Psoas muscle (tissue), 8 donors: ENCODE results near the gene TIFAB. TPM values are rescaled to one million over a fixed set of nuclear protein-coding genes. Genes with fewer than 3 reads are reported as not detected.

Source experiments
- ATAC-seq, 4 donors: fragments of 200-7000 bp; cut with Tn5 transposase; one replicate each; pipeline ENCODE4 v1.9.1; 2020; ENCODE audit warnings: moderate library complexity in 3 of 4, mild to moderate bottlenecking in 2 of 4
- DNase-seq, 2 donors: peaks; one replicate each; pipeline ENCODE4 v3.0.0-alpha.2; 2020
- H3K27ac ChIP-seq: fragments of 200-600 bp; one replicate; pipeline ENCODE4 v1.8.0; 2022
- H3K27me3 ChIP-seq, 3 donors: fragments of 200-600 bp in 1 of 3; one replicate each; pipeline versions ENCODE4 v1.6.1 to v1.8.0; 2013 to 2022; ENCODE audit warnings: low read length in 2 of 3, mild to moderate bottlenecking in 2 of 3, moderate library complexity in 1 of 3; ENCODE audit not compliant: insufficient read depth in 3 of 3
- H3K36me3 ChIP-seq, 2 donors: fragments of 200-600 bp in 1 of 2; one replicate each; pipeline versions ENCODE4 v1.6.1 to v1.8.0; 2013 to 2022; ENCODE audit warnings: low read depth in 1 of 2, mild to moderate bottlenecking in 1 of 2, moderate library complexity in 1 of 2; ENCODE audit not compliant: insufficient read depth in 1 of 2
- H3K4me1 ChIP-seq: fragments of 200-600 bp; one replicate; pipeline ENCODE4 v1.8.0; 2022
- H3K4me3 ChIP-seq: fragments of 200-600 bp; one replicate; pipeline ENCODE4 v1.8.0; 2022; ENCODE audit warnings: mild to moderate bottlenecking
- H3K9me3 ChIP-seq: fragments of 200-600 bp; one replicate; pipeline ENCODE4 v1.8.0; 2022
- CTCF ChIP-seq: fragments of 200-600 bp; IDR thresholded peaks from one replicate; pipeline ENCODE4 v1.8.0; 2022; ENCODE audit warnings: antibody characterized with exemption
- WGBS, 3 donors: extraction: QIAGEN DNeasy Blood & Tissue Kit; methylation state at CpG; one replicate each; pipeline versions ENCODE4 v1.1.6 to v1.1.7; 2013; 5-methylcytosine and 5-hydroxymethylcytosine counted together
- intact Hi-C, 2 donors: fragments of 100-400 bp; cut with DNase I; formaldehyde crosslinking; loops; one replicate each; pipeline versions ENCODE4 v1.11.0 to v1.14.2; 2022
- polyA plus RNA-seq, 3 donors: library from polyadenylated mRNA; stranded (reverse); fragments of 200-250 nt; gene quantifications; one replicate each; pipeline ENCODE4 v1.2.3, GENCODE V29; 2013
- total RNA-seq, 4 donors: library from RNA; stranded (reverse); fragmentation: NEBNext Ultra II Directional in 2 of 4; extraction: Animal tissue kit (Norgen Biotek cat#: 25700) in 2 of 4; gene quantifications; one replicate each; pipeline versions ENCODE4 v1.2.1 to v1.2.4, GENCODE V29; 2021 to 2023
- donor health status: healthy with polysubstance abuse.
- donor health status: DM: no; HTN: no; CAD: no; lungs with moderate emphysema.
- donor health status: Bipolar disorder and iron deficiency.
- donor health status: healthy.
- donor health status: DM: yes; HTN: yes; CAD: no.
- donor health status: DM: no; HTN: no; CAD: no.
- donor health status: DM: no; HTN: no; CAD: no.
- donor health status: DM: yes; HTN: yes; CAD: no.

The TIFAB gene
- total and polyA plus RNA-seq, 7 donors = under 0.01 TPM; not detected in 6

GRCh38 chr5:135482381-135482933, 30.3 kb upstream of the TIFAB start:
- H3K27ac ChIP-seq = no peak overlapping the region
- no peaks in the 10 kb centered on the region for H3K9me3 ChIP-seq
- no peaks in the 10 kb centered on the region for H3K4me1 ChIP-seq
- no peak for DNase-seq
- no peaks in the 10 kb centered on the region for H3K36me3 ChIP-seq
- peaks cover 0 to 32% (median 7%) of the 10 kb centered on the region in 3 donors for H3K27me3 ChIP-seq
- intact Hi-C loops = no loop called here
- H3K4me3 ChIP-seq = no peak overlapping the region
- 76 to 84% (median 80%) methylated on average over 9 of the region's 9 CpGs for WGBS, 3 donors
- ATAC-seq = no peak
- TF ChIP-seq CTCF = no peak

- H3K4me1 ChIP-seq = no peaks in the 10 kb centered on the region
- H3K9me3 ChIP-seq = no peaks in the 10 kb centered on the region
- intact Hi-C loops = no loop called here
- TF ChIP-seq CTCF = no peak
- H3K4me3 ChIP-seq = no peak overlapping the region
- H3K27ac ChIP-seq = no peak overlapping the region
- 92 to 100% (median 97%) methylated on average over 4 of the region's 4 CpGs for WGBS, 3 donors
- H3K36me3 ChIP-seq = no peaks in the 10 kb centered on the region
- ATAC-seq (no peak), DNase-seq (no peak)
- peaks cover 0 to 28% (median 5%) of the 10 kb centered on the region in 3 donors for H3K27me3 ChIP-seq
Measured at GRCh38 chr5:135481909-135482311, 29.8 kb upstream of the TIFAB start.

- intact Hi-C loops = no loop called here
- Histone ChIP-seq H3K4me3 (no peak overlapping the region), H3K4me1 (no peaks in the 10 kb centered on the region), H3K27me3 (peaks cover 0 to 22% (median 5%) of the 10 kb centered on the region in 3 donors), H3K9me3 (no peaks in the 10 kb centered on the region), H3K27ac (no peak overlapping the region), H3K36me3 (no peaks in the 10 kb centered on the region)
- ATAC-seq = no peak
- WGBS, 3 donors = 64 to 70% (median 67%) methylated on average over 5 of the region's 5 CpGs
- TF ChIP-seq CTCF = no peak
- no peak for DNase-seq
Measured at GRCh38 chr5:135481387-135481786, 29.2 kb upstream of the TIFAB start.

GRCh38 chr5:135480511-135480910, 28.4 kb upstream of the TIFAB start:
- H3K36me3 ChIP-seq = no peaks in the 10 kb centered on the region
- ATAC-seq (no peak), DNase-seq (no peak)
- no peaks in the 10 kb centered on the region for H3K4me1 ChIP-seq
- H3K4me3 ChIP-seq = no peak overlapping the region
- no peak overlapping the region for H3K27ac ChIP-seq
- H3K27me3 ChIP-seq = peaks cover 0 to 14% (median 5%) of the 10 kb centered on the region in 3 donors
- TF ChIP-seq CTCF = no peak
- intact Hi-C loops = no loop called here
- H3K9me3 ChIP-seq = no peaks in the 10 kb centered on the region
- WGBS, 3 donors = 79 to 91% (median 83%) methylated on average over 5 of the region's 5 CpGs

- ATAC-seq (no peak), DNase-seq (no peak)
- H3K27ac ChIP-seq = no peak overlapping the region
- no peaks in the 10 kb centered on the region for H3K36me3 ChIP-seq
- no peaks in the 10 kb centered on the region for H3K9me3 ChIP-seq
- no peak overlapping the region for H3K4me3 ChIP-seq
- no peak for TF ChIP-seq CTCF
- WGBS, 3 donors = 77 to 90% (median 85%) methylated on average over 4 of the region's 4 CpGs
- H3K27me3 ChIP-seq = peaks cover 0 to 14% (median 5%) of the 10 kb centered on the region in 3 donors
- no peaks in the 10 kb centered on the region for H3K4me1 ChIP-seq
- intact Hi-C loops = no loop called here
Measured at GRCh38 chr5:135478938-135479337, 26.8 kb upstream of the TIFAB start.
